Nephron progenitor cell (in vitro differentiated cells): Measurements from ENCODE around the gene RDH16.

Experiments
- DNase-seq: peaks from one replicate; pipeline ENCODE4 v3.0.0; 2021
- H3K27ac Mint-ChIP-seq: 2 replicates; pipeline ENCODE4 v1.8.0; 2021; ENCODE audit warnings: mild to moderate bottlenecking, moderate library complexity, mixed read lengths
- H3K27me3 Mint-ChIP-seq: 2 replicates; pipeline ENCODE4 v1.8.0; 2021; ENCODE audit warnings: mild to moderate bottlenecking, low read depth, mixed read lengths; ENCODE audit not compliant: poor library complexity
- H3K36me3 Mint-ChIP-seq: 2 replicates; pipeline ENCODE4 v1.8.0; 2021; ENCODE audit warnings: low read depth, mixed read lengths
- H3K4me1 Mint-ChIP-seq: 2 replicates; pipeline ENCODE4 v1.8.0; 2021; ENCODE audit warnings: mixed read lengths
- H3K4me3 Mint-ChIP-seq: 2 replicates; pipeline ENCODE4 v1.8.0; 2021; ENCODE audit warnings: mild to moderate bottlenecking, moderate library complexity, mixed read lengths
- H3K9me3 Mint-ChIP-seq: 2 replicates; pipeline ENCODE4 v1.8.0; 2021; ENCODE audit warnings: mild to moderate bottlenecking, moderate library complexity, mixed read lengths
- TF ChIP-seq, protein P1 (sequence below): fragments of 200-600 bp; sonication (generic); IDR thresholded peaks from 2 replicates; pipeline ENCODE4 v1.5.0; 2021; ENCODE audit warnings: antibody characterized with exemption

Gene RDH16

DNA sequence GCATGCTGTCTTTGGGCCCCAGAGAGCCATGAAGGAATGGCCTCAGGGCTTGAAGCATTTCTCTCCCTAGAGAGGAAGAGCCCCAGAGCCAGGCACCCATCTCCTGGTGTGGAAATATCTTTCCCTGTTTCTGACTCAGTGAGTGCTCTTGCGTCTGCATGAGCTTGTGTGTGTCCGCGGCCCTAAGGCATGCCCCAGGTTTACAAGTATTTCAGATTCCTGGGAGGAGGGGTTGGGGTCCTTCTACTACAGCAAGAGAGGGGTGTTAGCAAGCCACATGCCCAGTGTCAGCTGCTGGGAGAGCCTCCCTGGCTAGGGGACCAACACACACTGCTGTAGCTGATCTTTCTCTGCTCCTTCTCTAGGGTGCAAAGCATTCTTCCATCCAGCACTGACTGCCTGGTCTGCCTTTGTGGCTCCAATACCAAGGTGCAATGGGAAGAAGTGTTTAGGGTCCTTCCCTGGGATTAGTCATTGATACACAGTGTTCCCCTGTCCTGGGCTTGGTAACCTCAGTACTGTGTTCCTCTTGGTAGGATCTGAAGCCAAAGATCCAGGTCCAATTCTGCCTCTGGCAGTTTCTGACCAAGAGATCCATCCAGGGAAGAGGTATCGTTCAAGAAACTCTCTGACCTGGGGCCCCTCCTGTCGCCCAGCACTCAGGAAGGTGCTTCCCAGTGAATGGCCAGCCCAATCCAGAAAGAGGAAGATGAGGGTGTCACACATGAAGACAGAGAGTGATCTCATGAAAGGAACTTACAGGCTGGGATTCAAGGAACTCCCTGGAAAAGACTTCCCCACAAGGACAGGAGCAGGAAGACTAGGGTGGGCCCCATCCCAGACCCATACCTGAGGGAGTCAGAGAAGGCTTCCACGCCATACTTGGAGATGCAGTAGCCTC, 3.1 kb downstream of the RDH16 start:
- Mint-ChIP-seq H3K9me3 (peaks cover 26% of the 10 kb centered on the region), H3K4me3 (no peak overlapping the region), H3K4me1 (no peaks in the 10 kb centered on the region), H3K36me3 (no peaks in the 10 kb centered on the region), H3K27ac (no peak overlapping the region), H3K27me3 (peaks cover 47% of the 10 kb centered on the region)
- no peak for DNase-seq
- TF ChIP-seq, protein P1, sequence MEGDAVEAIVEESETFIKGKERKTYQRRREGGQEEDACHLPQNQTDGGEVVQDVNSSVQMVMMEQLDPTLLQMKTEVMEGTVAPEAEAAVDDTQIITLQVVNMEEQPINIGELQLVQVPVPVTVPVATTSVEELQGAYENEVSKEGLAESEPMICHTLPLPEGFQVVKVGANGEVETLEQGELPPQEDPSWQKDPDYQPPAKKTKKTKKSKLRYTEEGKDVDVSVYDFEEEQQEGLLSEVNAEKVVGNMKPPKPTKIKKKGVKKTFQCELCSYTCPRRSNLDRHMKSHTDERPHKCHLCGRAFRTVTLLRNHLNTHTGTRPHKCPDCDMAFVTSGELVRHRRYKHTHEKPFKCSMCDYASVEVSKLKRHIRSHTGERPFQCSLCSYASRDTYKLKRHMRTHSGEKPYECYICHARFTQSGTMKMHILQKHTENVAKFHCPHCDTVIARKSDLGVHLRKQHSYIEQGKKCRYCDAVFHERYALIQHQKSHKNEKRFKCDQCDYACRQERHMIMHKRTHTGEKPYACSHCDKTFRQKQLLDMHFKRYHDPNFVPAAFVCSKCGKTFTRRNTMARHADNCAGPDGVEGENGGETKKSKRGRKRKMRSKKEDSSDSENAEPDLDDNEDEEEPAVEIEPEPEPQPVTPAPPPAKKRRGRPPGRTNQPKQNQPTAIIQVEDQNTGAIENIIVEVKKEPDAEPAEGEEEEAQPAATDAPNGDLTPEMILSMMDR, result no peak

DNA sequence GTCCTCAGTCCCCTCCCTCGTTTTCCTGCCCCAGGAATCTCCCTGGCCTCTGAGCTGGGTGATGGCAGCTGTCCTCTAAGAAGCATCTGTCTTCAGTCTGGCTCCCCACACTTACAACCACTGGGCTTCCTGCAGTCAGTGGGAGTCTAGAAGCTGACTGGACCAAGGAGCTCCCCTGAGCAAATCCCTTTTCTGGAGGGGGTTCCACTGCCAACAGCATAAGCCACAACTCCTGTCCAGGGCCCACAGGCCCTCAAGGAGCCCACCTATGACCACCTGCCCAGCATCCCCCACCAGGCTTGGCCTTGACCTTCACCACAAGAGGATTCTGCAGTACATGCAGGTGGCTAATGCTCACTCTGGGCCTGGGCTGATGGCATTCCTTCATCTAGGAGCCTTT, 4.1 kb downstream of the RDH16 start:
- Mint-ChIP-seq H3K36me3 (no peaks in the 10 kb centered on the region), H3K4me1 (no peaks in the 10 kb centered on the region), H3K27me3 (peaks cover 46% of the 10 kb centered on the region), H3K9me3 (peaks cover 17% of the 10 kb centered on the region), H3K27ac (no peak overlapping the region), H3K4me3 (no peak overlapping the region)
- TF ChIP-seq, protein P1, result no peak
- DNase-seq, result no peak

DNA sequence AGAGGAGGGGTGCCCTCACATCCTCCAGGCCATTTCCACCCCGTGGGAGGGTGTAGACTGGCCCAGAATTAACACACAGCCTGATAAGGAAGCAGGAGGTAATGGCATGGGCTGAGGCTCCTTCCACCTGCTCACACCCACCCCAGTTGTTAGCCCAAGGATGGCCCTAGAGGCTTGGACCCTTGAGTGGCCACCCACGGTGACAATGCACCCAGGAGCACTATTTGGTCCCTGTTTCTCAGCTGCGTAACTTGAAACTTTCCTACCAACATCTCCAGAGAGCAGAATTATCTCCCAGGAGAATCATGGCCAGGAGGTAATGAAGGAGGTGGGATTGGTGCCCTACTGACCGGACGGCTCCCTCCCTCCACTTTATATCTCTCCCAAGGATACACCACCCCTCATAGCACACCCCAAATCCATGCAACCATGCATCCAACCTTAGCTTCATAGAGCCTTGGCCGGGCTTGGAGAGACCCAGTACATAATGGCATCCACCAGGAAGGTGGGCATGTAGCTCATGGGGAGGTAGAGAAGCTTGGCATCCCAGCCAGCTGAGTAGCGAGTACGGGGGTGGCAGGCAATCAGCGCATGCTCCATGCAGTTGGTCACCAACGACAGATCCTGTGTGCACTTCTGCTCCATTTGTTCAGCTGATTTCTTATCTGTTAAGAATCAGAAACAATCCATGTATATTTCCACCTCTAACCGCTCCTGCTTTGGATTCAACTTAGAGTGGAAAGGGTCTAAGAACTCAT, 5.6 kb downstream of the RDH16 start:
- Mint-ChIP-seq H3K4me1 (no peaks in the 10 kb centered on the region), H3K4me3 (no peak overlapping the region), H3K9me3 (peaks cover 15% of the 10 kb centered on the region), H3K27ac (no peak overlapping the region), H3K36me3 (no peaks in the 10 kb centered on the region), H3K27me3 (peaks cover 37% of the 10 kb centered on the region)
- no peak for DNase-seq
- TF ChIP-seq, protein P1, result no peak

DNA sequence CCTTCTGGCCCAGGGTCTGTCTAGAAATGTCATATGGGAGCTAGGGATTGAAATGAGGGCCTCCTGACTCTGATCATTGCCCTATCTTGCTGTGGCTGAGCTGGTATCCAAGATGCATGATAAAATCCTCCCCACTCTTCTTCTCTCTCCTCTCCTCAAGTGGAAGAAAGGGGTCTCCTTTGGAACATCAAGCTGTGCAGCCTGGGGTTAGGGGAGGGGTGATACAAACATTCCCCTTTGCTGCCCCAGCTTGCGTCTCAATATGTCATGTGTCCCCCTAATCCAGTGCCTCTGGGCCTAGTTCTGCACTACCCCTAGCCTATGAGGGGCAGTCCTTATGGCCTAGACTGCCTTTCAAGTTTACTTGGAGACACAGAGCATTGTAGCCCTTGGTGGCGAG, 8.5 kb downstream of the RDH16 start:
- no peaks in the 10 kb centered on the region for H3K4me1 Mint-ChIP-seq
- H3K27me3 Mint-ChIP-seq, result peaks cover 27% of the 10 kb centered on the region
- H3K27ac Mint-ChIP-seq, result no peak overlapping the region
- TF ChIP-seq, protein P1, result no peak
- H3K9me3 Mint-ChIP-seq, result peaks cover 39% of the 10 kb centered on the region
- H3K36me3 Mint-ChIP-seq, result no peaks in the 10 kb centered on the region
- no peak overlapping the region for H3K4me3 Mint-ChIP-seq
- no peak for DNase-seq

DNA sequence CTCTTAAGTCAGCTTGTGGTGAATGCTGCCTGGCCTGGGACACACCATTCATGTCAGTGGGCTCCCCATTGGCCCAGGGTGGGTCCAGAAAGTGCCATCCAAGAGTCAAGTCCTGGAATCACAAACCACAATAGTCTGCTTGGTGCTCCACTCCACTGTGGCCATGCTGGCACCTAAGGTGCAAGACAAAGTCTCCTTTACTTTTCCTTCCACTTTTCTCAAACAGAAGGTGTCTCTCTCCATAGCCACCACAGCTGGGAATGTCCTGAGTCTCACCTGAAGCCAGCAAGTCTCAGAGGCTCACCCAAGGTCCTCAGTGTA, 9.0 kb downstream of the RDH16 start:
- TF ChIP-seq, protein P1, result no peak
- Mint-ChIP-seq H3K27me3 (peaks cover 30% of the 10 kb centered on the region), H3K9me3 (peaks cover 44% of the 10 kb centered on the region), H3K36me3 (no peaks in the 10 kb centered on the region), H3K27ac (no peak overlapping the region), H3K4me3 (no peak overlapping the region), H3K4me1 (no peaks in the 10 kb centered on the region)
- no peak for DNase-seq
